HG03432 (cell line): ENCODE measurements around the gene KCNJ10.
A peak's percentile ranks its signal among the peaks of the same experiment; 100 is the strongest.
"Not testable (repeated sequence)": the region's sequence is repeated elsewhere in the genome, so short reads cannot be mapped to it uniquely, and the experiment has no call there.

ENCODE experiments used
- ATAC-seq: cut with Tn5 transposase; IDR thresholded peaks from one replicate; pipeline ENCODE4 v1.9.1; 2021; ENCODE audit warnings: mild to moderate bottlenecking, moderate library complexity; ENCODE audit not compliant: unreplicated experiment

KCNJ10 gene

DNA sequence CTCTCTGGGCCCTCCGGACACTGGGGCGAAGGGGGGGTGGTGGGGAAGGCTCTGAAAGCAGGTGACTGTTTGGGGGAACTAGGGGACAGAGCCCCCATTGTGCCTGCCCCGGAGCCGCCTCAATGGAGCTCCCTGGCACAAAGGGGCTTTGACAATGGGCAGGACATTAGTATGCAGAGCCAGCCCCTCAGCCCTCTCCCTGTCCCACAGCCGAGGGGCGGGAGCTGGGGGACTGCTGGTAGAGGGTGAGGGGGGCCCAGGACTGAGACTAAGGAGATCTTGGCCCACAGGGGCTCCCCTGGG, 7.8 kb downstream of the KCNJ10 start:
- ATAC-seq: no peak

DNA sequence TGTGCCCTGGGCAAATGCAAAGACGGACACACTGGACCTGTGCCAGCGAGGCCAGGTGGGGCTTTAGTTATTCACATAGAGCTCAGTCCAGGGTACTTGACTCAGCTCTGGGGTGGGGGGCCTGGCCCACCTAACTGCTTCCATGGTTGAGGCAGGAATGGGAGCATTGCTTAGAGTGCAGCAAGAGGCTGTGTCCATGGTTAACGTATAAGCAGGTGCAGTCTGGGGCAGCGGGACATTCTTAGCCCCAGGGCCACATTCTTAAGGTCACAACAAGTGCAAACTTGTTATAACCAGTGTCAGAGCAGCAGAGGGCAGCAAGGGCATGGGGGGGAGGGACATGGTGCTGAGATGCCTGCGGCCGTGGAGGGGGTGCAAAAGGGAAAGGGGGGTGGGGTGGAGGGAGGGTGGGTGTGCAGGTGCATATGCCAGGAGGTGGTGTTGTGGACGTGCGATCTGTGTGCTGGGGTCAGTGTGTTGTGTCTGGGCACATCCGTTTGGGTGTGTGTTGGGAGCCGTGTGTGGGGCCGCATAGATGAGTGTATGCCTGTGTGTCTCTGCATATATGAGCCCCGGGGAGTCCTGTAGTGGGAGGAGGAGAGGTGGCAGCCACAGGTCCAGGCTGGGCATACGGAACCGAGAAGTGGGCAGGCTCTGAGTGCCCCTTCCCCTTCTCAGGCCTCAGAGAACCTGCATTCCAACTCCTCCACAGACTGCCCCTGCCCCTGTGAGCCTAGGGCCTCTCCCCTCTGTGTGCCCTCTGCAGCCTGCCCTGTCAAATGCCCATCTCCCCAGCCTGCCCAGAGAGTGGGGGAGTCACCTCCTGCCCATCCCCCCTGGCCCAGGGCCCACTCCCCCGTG, 8.4 kb downstream of the KCNJ10 start:
- ATAC-seq: no peak

DNA sequence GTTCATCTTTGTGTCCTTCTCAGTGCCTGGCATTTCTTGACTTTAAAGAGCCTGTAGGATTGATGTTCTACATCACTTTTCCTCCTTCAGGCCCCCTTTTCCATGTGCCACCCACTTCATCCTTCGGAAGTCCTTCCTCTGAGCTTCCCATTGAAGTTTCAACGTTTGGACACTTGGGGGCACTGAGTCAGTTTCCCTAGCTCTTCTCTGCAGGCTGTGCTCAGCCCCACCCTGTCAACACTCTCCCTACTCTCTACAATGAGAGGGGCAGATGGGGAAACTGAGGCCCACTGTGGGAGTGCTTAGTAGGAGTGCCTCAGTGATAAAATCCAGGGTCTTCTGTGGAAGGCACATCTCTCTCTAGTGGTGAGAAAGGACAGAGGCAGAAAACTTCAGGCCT, 11.9 kb downstream of the KCNJ10 start:
- no peak for ATAC-seq

DNA sequence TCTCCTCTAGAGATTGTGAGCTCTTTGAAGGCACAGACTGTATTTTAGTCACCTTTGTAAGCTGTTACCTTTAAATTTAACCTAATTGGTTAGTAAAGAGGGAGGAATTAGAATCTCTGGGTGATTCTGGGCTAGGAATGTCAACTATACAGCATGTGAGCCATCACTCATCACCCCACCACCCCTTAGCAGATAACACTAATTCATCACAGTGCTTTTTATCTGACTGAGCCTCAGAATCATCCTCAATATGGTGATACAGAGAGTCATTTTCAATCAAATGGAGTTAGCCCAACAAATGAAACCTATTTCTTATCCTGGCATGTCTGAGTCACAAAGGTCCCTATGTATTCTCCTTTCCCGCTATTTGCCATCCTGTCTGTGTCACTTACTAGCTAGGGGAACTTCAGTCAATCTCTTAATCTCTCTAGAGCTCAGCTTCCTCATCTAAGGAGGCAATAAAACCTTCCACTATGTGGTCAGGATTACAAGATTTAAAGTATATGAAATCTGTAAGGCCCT, 13.3 kb downstream of the KCNJ10 start:
- ATAC-seq: no peak

DNA sequence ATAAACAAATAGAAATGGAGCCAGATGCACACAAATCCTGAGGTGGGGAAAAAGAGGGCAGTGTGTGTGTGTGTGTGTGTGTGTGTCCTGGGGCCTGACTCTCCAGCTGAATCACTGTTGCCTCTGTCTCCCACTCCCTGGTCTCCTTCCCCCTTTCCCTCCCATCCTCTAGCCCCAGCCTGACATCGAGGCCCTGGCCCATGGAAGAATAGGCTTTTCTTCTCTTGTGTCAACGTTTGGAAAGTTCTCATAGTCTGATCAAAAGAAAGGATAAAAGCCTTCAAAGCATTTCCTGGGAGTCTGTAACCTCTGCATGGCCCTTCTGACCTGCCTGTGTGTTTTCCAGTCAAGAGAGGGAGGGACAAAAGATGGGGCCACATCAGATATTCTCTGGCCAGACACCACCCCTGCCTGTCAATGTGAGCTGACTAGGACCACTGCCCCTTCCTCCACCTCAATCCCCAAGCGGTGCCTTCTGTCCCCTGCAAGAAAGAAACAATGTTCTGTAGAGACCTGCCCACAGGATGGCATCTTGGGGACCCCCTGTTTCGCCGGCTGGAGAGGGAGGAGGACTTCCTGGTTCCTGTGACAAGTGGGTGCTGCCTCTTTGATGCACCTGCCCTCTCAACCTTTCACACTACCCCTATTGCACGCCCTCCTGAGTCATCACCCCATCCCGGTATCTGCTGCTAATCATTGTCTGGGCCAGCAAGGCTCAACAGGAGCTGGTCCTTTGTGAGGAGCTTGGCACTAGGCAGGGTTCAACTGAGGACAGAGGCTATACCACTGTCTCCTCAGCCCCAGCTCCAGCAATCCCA, 16.2 kb downstream of the KCNJ10 start:
- ATAC-seq: no peak

DNA sequence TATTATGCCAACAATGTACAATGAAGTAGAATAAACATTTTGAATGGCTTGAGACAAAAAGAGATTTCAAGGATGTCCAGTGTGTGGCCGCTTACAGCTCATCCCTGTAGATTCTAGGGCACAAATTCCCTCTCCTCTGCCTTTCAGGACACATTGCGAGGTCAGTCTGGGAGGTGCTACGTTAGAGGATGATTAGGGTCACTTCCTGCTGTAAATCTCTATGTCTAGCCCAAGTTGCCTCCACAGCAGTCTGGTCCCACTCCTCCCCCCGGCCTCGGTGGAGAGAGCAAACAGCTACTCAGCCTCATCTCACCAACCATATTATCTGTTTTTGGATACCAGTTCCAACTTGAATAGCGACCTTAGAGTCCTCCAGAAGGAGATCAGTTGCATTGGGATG, 17.0 kb downstream of the KCNJ10 start:
- no peak for ATAC-seq

DNA sequence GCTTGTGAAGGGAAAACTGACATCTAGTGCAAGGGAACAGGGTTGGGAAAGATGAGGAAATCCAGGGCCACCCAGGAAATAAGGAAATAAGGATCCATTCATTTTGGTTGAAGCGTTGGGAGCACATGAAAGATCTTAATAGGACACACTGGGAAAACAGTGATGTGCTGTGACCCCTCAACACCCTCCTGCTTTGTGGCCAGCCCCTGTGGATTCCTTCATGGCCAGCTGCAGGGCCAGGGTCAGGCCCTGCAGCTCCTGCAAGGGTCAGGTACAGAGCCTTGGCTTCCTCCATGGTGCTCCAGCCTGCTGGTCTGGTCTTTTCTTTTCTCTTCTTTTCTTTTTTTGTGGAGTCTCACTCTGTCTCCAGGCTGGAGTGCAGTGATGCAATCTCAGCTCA, 19.3 kb downstream of the KCNJ10 start:
- ATAC-seq: no peak

DNA sequence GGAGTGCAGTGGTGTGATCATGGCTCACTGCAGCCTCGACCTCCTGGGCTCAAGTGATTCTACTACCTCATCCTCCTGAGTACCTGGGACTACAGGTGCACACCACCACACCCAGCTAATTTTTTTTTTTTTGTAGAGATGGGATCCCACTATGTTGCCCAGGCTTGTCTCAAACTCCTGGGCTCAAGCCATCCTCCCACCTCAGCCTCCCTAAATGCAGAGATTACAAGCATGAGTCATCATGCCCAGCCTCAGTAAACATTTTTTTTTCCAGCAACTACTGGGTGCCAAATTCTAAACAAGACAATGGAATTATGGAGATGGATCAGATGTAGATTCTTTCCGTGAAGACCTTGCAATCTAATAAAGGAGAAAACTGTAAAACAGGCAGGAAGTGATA, 19.8 kb downstream of the KCNJ10 start:
- ATAC-seq: not testable (repeated sequence)

DNA sequence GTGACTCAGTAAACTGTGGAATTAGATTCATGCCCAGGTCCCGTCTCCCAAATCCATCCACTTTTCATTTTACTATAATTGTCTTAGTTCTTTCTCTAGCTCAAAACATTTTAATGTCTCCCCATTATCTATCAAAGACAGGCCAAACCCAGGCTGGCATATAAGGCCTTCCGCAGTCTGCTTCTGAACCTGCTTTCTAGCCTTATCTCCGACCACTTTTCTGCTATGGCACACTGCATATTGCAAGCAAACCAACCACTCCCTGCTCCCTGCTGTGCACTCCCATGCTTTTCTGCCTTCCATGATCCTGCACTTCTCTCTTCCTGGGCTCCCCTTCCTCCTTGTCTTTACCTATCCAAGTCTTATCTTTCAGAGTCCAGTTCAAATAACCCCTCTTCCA, 20.9 kb downstream of the KCNJ10 start:
- ATAC-seq: no peak

DNA sequence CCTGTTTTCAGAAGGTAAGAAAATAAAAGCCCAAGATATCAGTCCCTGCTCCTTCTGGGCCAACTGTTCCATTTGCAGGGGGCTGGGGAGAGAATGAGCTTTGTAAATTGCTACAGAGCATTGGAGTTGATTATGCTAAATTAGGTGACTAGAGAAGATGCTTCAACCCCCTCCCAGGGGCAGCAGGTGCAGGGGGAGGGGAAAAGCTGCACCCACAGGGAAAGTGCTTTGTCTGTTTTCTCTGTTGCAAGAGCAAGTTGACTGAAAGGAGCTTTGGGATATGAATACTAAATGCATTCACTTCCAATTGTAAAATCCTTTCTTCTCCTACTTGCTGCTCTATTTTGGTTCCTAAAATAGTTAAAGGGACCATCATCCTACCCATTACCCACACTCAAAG, 21.6 kb downstream of the KCNJ10 start:
- ATAC-seq: no peak

DNA sequence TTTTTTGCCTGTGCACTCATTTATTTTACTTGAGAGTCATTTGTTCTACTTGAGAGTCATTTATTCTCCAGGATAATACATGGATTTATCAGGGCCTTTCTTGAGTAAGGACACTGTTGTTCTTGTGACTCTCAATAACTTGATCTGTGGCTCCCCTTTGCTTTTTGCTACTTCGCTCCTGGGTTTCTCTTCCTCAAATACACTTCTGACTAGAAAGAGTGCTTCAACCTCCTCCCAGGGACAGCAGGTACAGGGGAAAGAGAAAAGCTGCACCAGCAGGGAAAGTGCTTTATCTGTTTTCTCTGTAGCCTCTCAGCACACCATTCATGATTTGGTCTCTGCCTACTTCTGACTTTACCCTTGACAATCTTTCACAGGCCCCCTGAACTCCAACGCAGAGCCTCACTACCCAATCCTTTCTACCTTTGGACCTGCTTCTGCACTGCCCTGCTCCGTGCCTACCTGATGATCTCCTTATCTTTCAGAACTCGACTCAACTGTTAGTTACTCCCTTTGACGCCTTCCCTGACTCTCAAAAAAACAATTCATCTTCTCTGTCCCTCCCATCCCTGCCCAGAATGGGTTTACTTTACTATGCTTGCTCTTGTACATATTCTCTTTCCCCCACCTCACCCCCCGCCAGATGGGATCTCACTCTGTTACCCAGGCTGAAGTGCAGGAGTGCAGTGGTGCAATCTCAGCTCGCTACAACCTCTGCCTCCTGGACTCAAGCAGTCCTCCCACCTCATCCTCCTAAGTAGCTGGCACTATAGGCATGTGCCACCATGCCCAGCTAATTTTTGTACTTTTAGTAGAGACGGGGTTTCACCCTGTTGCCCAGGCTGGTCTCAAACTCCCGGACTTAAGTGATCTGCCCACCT, 22.6 kb downstream of the KCNJ10 start:
- peak; percentile 46 for ATAC-seq

DNA sequence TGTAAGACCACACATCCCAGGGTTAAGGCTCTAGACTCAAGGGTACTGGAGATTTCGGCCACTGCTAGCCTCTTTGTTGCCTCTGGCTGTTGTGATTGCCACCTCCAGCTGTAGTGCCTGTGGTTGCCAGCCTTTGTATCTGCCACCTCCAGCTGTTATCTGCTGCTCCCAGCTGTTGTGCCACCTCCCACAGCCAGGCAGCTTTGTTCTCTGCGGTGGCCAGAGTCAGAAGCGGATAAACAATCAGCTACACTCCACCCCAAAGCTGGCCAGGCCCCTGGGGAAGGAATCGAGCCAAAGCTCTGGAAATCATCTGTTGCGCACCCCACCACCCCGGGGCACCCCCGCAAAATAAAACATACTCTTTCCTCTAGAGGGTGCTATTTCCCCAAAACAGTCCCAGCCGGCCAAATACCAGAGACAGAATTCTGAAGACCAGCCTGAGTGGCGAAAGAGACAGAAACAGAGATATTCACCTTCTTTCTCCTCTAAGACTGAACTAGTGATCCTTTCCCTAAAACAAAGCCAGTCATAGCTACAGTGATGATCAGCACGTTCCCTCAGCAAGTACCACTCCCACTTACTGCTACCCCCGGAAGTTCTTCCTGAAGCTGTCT, 23.4 kb downstream of the KCNJ10 start:
- peak; percentile 83 for ATAC-seq

DNA sequence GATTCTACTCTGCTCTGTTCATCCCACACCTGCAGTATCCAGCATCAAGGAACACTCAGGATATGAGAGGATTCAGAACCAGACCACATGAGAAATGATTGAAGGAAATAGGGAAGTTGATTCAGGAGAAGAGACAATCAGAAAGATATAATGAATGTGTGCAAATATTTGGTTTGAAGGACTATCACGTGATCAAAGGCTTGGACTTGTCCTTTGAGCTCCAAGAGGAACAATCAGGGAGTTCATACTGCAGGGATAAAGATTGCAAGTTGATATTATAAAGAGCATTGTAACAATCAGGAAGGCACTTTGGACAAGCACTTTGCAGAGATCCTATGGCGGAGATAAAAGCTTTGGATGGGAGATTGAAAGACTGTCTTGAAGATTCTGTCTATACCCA, 24.3 kb downstream of the KCNJ10 start:
- ATAC-seq: no peak

DNA sequence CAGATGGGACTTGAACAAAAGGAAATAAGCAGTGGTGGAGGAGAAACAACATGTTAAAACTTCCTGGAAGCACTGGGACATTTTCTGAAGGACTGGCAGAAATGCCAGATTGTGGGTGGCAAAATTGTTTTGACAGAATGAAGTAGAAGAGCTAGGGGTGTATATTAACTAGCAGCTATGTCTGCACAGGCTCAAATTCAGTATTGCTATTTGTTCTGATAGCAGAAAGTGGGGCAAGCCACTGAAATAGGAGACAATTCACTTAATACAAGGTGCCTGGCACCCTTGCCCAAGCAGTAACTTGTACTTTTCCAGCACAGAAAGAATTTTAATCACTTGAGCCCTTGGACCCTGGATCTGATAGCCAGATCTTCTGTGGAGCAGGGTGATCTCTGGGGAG, 26.4 kb downstream of the KCNJ10 start:
- ATAC-seq: no peak

DNA sequence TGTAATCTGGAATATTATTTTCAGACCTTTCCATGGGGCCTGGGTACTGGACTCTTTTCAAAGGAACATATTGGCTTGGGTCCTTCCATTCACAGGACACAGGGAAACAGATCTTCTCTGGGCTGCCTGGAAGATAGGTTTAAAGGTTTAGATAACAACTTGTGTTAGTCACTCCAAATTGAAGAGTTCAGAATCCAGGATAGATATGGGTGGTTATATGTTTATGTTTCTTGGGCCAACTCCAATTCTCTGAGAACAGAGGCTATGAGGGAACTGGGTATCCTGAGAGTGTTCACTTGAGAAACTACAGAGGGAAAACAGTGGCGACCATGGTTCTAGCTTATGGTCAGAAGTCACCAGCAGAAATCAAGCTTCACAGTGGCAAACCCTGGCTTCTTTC, 29.5 kb downstream of the KCNJ10 start:
- no peak for ATAC-seq

DNA sequence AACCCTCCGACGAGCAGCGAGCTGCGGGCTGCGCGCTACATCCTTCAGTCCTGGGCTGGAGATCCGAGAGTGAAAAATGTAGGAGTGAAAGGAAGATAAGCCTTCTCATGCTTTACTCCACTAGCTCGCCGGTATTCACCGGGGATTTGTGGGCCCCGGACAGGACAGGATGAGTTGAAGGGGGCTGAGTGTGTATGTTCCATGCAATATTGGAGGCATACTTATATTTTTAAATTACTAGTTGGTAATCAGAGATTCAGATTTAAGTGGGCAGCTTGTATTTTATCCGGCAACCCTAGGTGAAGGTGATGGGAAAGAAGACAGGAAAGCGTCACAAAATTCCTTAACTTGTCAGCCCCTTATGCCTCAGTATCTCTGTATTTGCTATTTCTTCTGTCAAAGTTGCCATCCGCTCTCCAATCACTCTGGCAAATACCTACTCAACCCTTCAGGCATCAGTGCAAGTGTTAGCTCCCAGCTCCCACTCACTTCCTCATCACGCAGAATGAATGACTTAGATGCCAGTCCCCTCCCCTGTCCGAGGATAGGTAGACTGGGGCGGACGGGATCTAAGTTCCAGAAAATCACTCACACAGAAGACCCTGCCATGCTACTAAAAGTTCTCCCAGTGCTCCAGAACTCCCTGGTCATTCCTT, 37.7 kb downstream of the KCNJ10 start:
- no peak for ATAC-seq

DNA sequence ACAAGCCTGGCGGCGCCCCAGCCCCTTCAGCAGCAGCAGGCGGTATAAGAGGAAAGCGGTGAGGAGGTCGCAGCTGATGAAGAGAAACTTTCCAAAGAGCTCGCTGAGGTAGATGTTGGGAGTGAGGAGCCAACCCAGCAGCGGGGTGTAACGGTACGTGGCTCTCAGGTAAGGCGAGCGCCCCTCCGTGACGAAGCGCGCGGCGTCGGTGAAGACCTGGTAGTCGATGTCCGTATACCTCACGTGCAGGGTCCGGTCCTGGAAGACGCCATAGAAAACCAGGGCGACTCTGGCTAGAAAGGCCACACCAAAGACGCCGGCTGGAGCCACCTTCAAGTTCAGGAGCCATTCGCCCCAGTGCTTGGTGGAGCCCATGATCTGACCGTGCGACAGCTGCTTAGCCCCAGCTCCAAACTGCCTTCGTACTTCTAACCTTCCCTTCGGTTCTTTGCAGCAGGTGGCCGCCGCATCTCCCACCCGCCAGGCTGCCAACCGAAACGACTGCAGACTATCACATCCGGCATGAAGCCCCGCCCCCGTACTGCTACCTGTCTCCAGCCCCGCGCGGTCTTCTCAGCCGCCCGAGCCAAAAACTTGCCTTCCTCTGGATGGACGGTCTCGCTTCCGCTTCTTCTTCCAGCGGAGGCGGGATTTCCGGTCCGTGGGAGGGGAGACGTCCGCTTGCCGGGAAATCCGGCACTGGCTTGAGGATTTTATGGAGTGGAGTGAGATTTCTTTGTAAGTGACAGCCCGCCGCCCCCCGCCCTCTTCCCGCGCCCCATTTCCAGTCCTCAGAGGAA, 38.4 kb downstream of the KCNJ10 start, which contains the start of gene PIGM:
PIGM (minus strand) TSS at position 626 of the 800 bp plus-strand sequence; CDS start at position 375, 251 bp downstream.
- peak; percentile 96 for ATAC-seq

DNA sequence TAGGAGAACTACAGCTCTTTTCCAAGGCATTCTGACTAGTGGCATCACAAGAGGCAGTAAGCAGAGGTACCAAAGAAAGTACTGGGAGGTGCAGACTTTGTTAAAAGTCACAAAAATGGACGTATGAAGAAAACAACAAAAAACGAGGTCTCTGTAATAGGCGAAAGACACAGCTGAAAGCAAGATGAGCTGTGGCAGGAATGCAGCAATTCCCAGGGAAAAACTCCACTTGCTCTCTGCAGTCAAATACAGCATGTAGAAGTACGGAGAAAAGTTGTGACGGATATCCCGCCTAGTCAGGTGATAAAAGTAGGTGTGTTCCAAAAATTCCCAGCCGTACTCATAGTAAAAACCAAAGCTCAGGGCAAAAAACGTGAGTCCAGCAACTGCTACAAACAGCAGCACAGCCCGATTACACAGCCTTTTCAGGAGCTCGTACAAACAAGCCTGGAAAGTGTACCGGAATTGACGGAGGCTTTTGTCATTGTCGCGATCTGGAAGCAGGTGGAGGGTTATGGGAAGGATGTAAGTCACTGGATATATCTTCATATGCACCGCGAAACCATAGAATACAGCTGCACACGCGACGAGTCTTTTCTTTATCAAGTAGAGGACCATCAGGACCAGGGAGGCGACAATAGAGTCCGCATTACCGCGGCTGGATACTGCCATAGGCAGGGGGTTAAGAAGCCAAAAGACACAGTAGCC, 39.1 kb downstream of the KCNJ10 start:
- no peak for ATAC-seq

DNA sequence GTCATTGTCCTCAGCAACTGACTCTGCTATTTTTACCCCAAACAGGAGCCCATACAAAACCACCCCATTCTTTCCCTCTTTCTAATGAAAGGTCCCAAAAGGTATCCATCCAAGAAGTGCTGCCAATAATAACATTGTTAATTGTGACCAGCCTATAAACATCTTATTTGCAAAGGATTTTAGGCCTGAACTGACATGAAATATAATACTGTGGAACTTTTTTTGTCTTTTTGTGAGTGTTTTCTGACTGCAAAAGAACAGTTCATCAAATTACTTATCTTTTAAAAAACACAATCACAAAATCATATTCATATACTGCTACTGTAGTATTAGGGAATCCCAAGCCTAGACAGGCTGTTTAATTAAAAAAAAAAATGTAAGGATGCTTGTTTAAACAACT, 41.5 kb downstream of the KCNJ10 start:
- no peak for ATAC-seq
